ENCODE results near the gene C19orf44.
"Not testable (repeated sequence)": the region's sequence is repeated elsewhere in the genome, so short reads cannot be mapped to it uniquely, and the experiment has no call there.

Gene C19orf44

DNA sequence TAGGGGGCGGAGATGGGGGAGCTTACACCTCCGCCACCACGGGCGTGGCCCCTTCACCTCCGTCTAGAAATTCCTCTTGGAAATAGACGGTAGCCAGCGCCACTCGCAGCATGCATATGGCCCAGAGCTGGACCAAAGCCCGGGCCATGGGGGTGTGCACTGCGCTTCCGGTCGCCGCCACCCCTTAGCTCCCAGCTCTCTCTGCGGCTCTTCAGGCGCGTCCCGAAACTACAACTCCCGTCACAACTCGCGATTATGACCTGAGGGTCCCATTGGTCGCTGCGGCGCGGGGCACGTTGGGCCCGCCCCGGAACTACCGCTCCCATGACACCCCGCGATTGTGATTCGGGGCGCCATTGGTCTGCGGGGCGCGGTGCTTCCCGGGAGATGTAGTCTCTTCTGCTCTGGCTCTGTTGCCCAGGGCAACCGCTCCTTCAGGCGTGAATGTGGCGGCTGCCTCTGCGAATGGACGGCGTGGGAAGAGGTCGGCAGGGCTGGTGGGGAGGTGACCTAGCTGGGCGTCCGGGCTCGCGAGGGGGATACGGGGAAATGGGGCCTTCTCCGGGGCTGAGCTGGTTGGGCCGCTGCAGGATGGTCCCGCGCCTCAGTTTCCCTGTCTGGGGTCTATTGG, at the start of gene C19orf44, which contains the start of gene CALR3:
C19orf44 (plus strand) TSS at position 413 of the 631 bp plus-strand sequence. CDS start 4,399 bp downstream, outside the sequence.
CALR3 (minus strand) TSS at position 186 of the 631 bp plus-strand sequence; CDS start at position 148, 38 bp downstream.
- DNase-seq (ENCODE audit: low read depth), result peak; percentile 99
- H3K4me3 ChIP-seq (ENCODE audit: low read length), result peak within 1 kb of the TSS; percentile 90

DNA sequence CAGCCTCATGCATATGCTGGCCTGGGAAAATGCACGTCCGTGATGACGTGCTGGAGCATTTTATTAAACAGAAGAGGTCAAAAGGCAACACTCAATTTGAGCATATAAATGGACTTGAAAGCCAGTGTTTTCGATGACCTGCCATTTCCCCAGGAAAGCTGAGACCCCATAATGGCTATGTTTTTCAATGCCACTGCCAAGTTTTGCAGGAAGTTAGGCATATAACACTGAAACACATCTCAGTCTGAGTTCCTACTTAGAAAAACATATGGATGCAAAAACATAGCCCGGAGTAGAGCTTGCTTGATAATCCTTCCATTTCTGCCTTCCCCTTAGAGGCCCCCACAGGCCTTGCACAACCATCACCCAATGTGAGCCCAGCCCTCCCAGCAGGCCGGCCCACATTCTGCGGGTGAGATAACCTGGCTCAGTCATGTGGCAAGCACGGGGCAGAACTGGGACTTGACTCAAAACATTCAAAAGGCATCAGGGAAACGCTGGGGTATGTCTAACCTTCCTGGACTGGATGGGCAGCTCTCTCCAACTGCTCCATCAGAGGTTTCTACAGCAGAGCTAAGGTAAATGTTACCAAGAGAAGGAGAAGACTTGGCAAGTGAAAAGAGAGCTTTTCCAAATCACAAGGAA, 49.3 kb upstream of the C19orf44 start:
- peak; percentile 86 for DNase-seq (ENCODE audit: low read depth)
- TF ChIP-seq, protein P1, sequence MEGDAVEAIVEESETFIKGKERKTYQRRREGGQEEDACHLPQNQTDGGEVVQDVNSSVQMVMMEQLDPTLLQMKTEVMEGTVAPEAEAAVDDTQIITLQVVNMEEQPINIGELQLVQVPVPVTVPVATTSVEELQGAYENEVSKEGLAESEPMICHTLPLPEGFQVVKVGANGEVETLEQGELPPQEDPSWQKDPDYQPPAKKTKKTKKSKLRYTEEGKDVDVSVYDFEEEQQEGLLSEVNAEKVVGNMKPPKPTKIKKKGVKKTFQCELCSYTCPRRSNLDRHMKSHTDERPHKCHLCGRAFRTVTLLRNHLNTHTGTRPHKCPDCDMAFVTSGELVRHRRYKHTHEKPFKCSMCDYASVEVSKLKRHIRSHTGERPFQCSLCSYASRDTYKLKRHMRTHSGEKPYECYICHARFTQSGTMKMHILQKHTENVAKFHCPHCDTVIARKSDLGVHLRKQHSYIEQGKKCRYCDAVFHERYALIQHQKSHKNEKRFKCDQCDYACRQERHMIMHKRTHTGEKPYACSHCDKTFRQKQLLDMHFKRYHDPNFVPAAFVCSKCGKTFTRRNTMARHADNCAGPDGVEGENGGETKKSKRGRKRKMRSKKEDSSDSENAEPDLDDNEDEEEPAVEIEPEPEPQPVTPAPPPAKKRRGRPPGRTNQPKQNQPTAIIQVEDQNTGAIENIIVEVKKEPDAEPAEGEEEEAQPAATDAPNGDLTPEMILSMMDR (conservative IDR thresholded peaks at IDR 0.05; ENCODE audit: low read length), result no peak
- H3K4me3 ChIP-seq (ENCODE audit: low read length), result no peak overlapping the region

More for the DNA sequence above, at the start of gene C19orf44, which contains the start of gene CALR3:
- TF ChIP-seq, protein P1 (conservative IDR thresholded peaks at IDR 0.05; ENCODE audit: low read length), result 0 out of 2 replicates have a peak, but pooled peaks have one; percentile 14

DNA sequence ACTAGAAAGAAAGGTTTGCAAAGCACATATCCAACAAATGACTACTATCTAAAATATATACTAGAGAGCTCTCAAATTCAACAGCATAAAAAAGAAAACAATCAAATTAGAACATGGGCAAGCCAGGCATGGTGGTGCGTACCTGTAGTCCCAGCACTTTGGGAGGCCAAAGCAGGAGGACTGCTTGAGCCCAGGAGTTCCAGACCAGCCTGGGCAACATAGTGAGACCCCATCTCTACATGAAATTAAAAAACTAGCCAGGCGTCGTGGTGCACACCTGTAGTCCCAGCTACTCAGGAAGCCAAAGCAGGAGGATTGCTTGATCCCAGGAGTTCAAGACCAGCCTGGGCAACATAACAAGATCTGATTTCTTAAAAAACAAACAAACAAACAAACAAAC, 47.3 kb upstream of the C19orf44 start:
- not testable (repeated sequence) for DNase-seq (ENCODE audit: low read depth); H3K4me3 ChIP-seq (ENCODE audit: low read length)

DNA sequence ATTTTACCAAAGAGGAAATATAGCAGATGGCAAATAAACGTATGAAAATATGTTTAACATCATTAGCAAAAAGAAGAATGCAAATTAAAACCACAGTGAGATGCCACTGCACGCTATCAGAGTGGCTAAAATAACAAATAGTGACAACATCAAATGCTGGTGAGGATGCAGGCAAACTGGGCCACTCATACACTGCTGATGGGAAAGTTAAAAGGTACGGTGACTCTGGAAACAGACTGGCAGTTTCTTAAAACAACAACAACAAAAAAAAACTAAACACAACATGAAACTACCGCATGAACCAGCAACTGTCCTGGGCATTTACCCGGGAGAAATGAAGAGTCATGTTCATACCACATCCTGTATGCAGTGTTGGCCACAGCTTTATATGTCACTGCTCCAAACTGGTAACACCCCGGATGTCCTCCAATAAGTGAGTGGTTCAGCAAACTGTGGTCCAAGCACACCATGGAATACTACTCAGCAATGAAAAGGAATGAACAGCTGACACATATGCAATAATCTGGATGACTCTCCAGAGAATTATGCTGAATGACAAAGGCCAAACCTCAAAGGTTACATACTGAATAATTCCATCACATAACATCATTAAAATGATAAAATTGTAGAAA, 46.7 kb upstream of the C19orf44 start:
- DNase-seq (ENCODE audit: low read depth), result no peak

DNA sequence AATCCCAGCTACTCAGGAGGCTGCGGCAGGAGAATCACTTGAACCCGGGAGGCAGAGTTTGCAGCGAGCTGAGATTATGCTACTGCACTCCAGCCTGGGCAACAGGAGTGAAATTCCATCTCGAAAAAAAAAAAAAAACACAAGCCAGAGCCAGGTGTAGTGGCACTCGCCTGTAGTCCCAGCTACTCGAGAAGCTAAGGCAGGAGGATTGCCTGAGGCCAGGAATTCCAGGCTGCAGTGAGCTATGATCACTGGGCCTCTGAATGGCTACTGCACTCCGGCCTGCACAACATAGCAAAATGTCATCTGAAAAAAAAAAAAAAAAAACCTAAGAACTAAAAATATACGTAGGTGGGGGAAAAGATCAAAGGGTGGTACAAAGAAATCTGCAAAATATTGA, 43.9 kb upstream of the C19orf44 start:
- TF ChIP-seq, protein P1 (conservative IDR thresholded peaks at IDR 0.05; ENCODE audit: low read length), result no peak
- no peak for DNase-seq (ENCODE audit: low read depth)
- H3K4me3 ChIP-seq (ENCODE audit: low read length), result no peak overlapping the region

More for the DNA sequence above, 46.7 kb upstream of the C19orf44 start:
- no peak overlapping the region for H3K4me3 ChIP-seq (ENCODE audit: low read length)
- TF ChIP-seq, protein P1 (conservative IDR thresholded peaks at IDR 0.05; ENCODE audit: low read length), result no peak

DNA sequence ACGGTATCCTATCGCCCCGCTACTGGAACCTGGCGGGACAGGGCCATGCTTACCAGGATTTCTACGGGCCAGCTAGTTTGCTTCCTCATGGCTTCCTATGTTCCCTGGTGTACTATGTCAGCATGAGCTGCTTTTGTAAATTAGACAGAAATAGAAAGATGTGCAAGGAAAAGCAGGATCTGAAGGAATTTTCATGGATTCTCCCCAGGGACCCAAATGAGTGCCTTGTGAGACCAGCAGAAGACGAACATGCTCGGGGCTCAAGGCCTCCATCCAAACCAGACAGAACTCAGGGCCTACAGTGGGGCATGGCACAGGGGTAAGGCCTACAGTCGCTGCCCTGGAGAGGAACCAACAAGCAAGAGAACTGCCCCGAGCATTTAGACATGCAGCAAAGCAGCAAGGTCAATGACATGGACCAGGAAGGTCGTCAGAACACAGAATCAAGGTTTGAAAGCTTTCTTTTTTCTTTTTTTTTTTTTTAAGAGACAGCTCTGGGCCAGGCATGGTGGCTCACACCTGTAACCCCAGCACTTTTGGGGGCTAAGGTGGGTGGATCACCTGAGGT, 41.8 kb upstream of the C19orf44 start:
- TF ChIP-seq, protein P1 (conservative IDR thresholded peaks at IDR 0.05; ENCODE audit: low read length), result no peak
- H3K4me3 ChIP-seq (ENCODE audit: low read length), result no peak overlapping the region
- DNase-seq (ENCODE audit: low read depth), result no peak

DNA sequence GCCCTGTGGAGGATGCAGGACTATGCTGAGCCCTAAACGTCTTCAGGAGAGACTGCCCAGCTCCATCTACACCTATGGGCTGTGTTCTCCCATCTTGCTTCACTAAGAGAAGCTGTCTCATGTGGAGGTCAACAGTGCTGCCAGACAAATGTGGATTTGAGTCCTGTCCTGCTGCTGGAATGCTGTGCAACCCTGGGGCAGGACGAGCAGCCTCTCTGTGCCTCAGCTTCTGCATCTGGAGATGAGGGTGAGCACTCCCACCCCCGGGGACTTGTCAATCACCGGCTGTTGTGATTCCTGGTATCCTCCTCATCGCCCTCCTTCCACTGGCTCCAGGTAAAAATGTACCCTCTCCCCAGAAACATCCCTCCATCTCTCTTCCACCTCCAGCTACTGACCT, 40.7 kb upstream of the C19orf44 start:
- TF ChIP-seq, protein P1 (conservative IDR thresholded peaks at IDR 0.05; ENCODE audit: low read length), result no peak
- DNase-seq (ENCODE audit: low read depth), result no peak

More for the DNA sequence above, 40.7 kb upstream of the C19orf44 start:
- no peak overlapping the region for H3K4me3 ChIP-seq (ENCODE audit: low read length)

All from AG10803 (cell line).